GM21717 (cell line): ENCODE results near the gene ENOX2.

Source experiments
- ATAC-seq: cut with Tn5 transposase; IDR thresholded peaks from one replicate; pipeline ENCODE4 v1.9.1; 2021; ENCODE audit warnings: mild to moderate bottlenecking, moderate library complexity; ENCODE audit not compliant: unreplicated experiment

Gene ENOX2

GRCh38 chrX:130771648-130772047 lies 131.4 kb downstream of the ENOX2 start:
- no peak for ATAC-seq

GRCh38 chrX:130771230-130771629 lies 131.8 kb downstream of the ENOX2 start:
- ATAC-seq = no peak

GRCh38 chrX:130770615-130771014 lies 132.4 kb downstream of the ENOX2 start:
- no peak for ATAC-seq

GRCh38 chrX:130769835-130770234 lies 133.2 kb downstream of the ENOX2 start:
- no peak for ATAC-seq

- ATAC-seq = no peak
Measured at GRCh38 chrX:130758072-130758471, 144.9 kb downstream of the ENOX2 start.

- ATAC-seq = no peak
Measured at GRCh38 chrX:130756233-130756632, 146.8 kb downstream of the ENOX2 start.

- ATAC-seq = no peak
Measured at GRCh38 chrX:130754353-130754752, 148.7 kb downstream of the ENOX2 start.

GRCh38 chrX:130746709-130747342 lies 156.2 kb downstream of the ENOX2 start:
- ATAC-seq = no peak

GRCh38 chrX:130746077-130746476 lies 156.9 kb downstream of the ENOX2 start:
- ATAC-seq = no peak

- no peak for ATAC-seq
Measured at GRCh38 chrX:130741584-130741983, 161.4 kb downstream of the ENOX2 start.

- ATAC-seq = no peak
Measured at GRCh38 chrX:130741151-130741550, 161.9 kb downstream of the ENOX2 start.

GRCh38 chrX:130738638-130739195 lies 164.3 kb downstream of the ENOX2 start:
- no peak for ATAC-seq

GRCh38 chrX:130734713-130735112 lies 168.3 kb downstream of the ENOX2 start:
- ATAC-seq = no peak

GRCh38 chrX:130728208-130728607 lies 174.8 kb downstream of the ENOX2 start:
- ATAC-seq = no peak

- no peak for ATAC-seq
Measured at GRCh38 chrX:130726661-130727060, 176.3 kb downstream of the ENOX2 start.

- ATAC-seq = no peak
Measured at GRCh38 chrX:130725519-130725918, 177.5 kb downstream of the ENOX2 start.

GRCh38 chrX:130719413-130719812 lies 183.6 kb downstream of the ENOX2 start:
- ATAC-seq = no peak

- ATAC-seq = no peak
Measured at GRCh38 chrX:130718137-130718536, 184.9 kb downstream of the ENOX2 start.

GRCh38 chrX:130716781-130717413 lies 186.1 kb downstream of the ENOX2 start:
- no peak for ATAC-seq

GRCh38 chrX:130716346-130716745 lies 186.7 kb downstream of the ENOX2 start:
- ATAC-seq = no peak

GRCh38 chrX:130715299-130715698 lies 187.7 kb downstream of the ENOX2 start:
- ATAC-seq = no peak

GRCh38 chrX:130714665-130715064 lies 188.3 kb downstream of the ENOX2 start:
- ATAC-seq = no peak
